ENCODE data around the gene DNAJC27.
"Not testable (repeated sequence)": the region's sequence is repeated elsewhere in the genome, so short reads cannot be mapped to it uniquely, and the experiment has no call there.

DNAJC27 gene

GRCh38 chr2:24971536-24972314 lies at the start of gene DNAJC27:
Gene DNAJC27, minus strand, starts transcription at chr2:24971955. Its CDS starts 51 bp downstream, at chr2:24971904.
- peak within 1 kb of the TSS; percentile 87 for H3K27ac ChIP-seq
- peak; percentile 80 for DNase-seq (ENCODE audit: low read depth, low spot score)

GRCh38 chr2:25018681-25019080 lies 46.9 kb upstream of the DNAJC27 start:
- DNase-seq (ENCODE audit: low read depth, low spot score): no peak
- no peak overlapping the region for H3K27ac ChIP-seq

- H3K27ac ChIP-seq: no peak overlapping the region
- DNase-seq (ENCODE audit: low read depth, low spot score): no peak
Measured at GRCh38 chr2:25014631-25015030, 42.9 kb upstream of the DNAJC27 start.

- not testable (repeated sequence) for H3K27ac ChIP-seq; DNase-seq (ENCODE audit: low read depth, low spot score)
Measured at GRCh38 chr2:25011342-25011741, 39.6 kb upstream of the DNAJC27 start.

GRCh38 chr2:25009954-25010353 lies 38.2 kb upstream of the DNAJC27 start:
- no peak overlapping the region for H3K27ac ChIP-seq
- no peak for DNase-seq (ENCODE audit: low read depth, low spot score)

GRCh38 chr2:25002066-25002465 lies 30.3 kb upstream of the DNAJC27 start:
- H3K27ac ChIP-seq: no peak overlapping the region
- DNase-seq (ENCODE audit: low read depth, low spot score): no peak

- H3K27ac ChIP-seq: no peak overlapping the region
- DNase-seq (ENCODE audit: low read depth, low spot score): no peak
Measured at GRCh38 chr2:25001325-25001637, 29.5 kb upstream of the DNAJC27 start.

- no peak overlapping the region for H3K27ac ChIP-seq
- no peak for DNase-seq (ENCODE audit: low read depth, low spot score)
Measured at GRCh38 chr2:25000503-25001324, 29.0 kb upstream of the DNAJC27 start.

- H3K27ac ChIP-seq: no peak overlapping the region
- no peak for DNase-seq (ENCODE audit: low read depth, low spot score)
Measured at GRCh38 chr2:25000036-25000435, 28.3 kb upstream of the DNAJC27 start.

GRCh38 chr2:24999097-24999496 lies 27.3 kb upstream of the DNAJC27 start:
- H3K27ac ChIP-seq; DNase-seq (ENCODE audit: low read depth, low spot score): not testable (repeated sequence)

GRCh38 chr2:24994146-24994724 lies 22.5 kb upstream of the DNAJC27 start:
- no peak for DNase-seq (ENCODE audit: low read depth, low spot score)
- H3K27ac ChIP-seq: no peak overlapping the region

GRCh38 chr2:24993406-24994145 lies 21.8 kb upstream of the DNAJC27 start:
- DNase-seq (ENCODE audit: low read depth, low spot score): no peak
- H3K27ac ChIP-seq: no peak overlapping the region

- no peak overlapping the region for H3K27ac ChIP-seq
- no peak for DNase-seq (ENCODE audit: low read depth, low spot score)
Measured at GRCh38 chr2:24986372-24986771, 14.6 kb upstream of the DNAJC27 start.

GRCh38 chr2:24985511-24985910 lies 13.8 kb upstream of the DNAJC27 start:
- DNase-seq (ENCODE audit: low read depth, low spot score): no peak
- no peak overlapping the region for H3K27ac ChIP-seq

- no peak overlapping the region for H3K27ac ChIP-seq
- no peak for DNase-seq (ENCODE audit: low read depth, low spot score)
Measured at GRCh38 chr2:24984912-24985311, 13.2 kb upstream of the DNAJC27 start.

GRCh38 chr2:24981411-24982136 lies 9.8 kb upstream of the DNAJC27 start:
- no peak for DNase-seq (ENCODE audit: low read depth, low spot score)
- H3K27ac ChIP-seq: no peak overlapping the region

GRCh38 chr2:24978661-24979060 lies 6.9 kb upstream of the DNAJC27 start:
- no peak overlapping the region for H3K27ac ChIP-seq
- DNase-seq (ENCODE audit: low read depth, low spot score): no peak

GRCh38 chr2:24977631-24978030 lies 5.9 kb upstream of the DNAJC27 start:
- H3K27ac ChIP-seq: no peak overlapping the region
- DNase-seq (ENCODE audit: low read depth, low spot score): no peak

GRCh38 chr2:24973812-24974211 lies 2.1 kb upstream of the DNAJC27 start:
- DNase-seq (ENCODE audit: low read depth, low spot score): no peak
- no peak overlapping the region for H3K27ac ChIP-seq
